Measurements from ENCODE around the gene KCNQ5.
"Not testable (repeated sequence)": the region's sequence is repeated elsewhere in the genome, so short reads cannot be mapped to it uniquely, and the experiment has no call there.

KCNQ5 gene

DNA sequence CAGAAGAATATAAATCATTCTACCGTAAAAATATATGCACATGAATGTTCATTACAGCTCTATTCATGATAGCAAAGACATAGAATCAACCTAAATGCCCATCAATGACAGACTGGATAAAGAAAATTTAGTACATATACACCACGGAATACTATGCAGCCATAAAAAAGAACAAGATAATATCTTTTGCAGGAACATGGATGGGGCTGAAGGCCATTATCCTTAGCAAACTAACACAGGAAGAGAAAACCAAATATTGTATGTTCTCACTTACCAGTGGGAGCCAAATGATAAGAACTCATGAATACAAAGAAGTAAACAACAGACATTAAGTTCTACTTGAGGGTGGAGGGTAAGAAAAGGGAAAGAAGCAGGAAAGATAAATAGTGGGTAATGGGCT lies 595.0 kb downstream of the KCNQ5 start:
- DNase-seq = no peak

DNA sequence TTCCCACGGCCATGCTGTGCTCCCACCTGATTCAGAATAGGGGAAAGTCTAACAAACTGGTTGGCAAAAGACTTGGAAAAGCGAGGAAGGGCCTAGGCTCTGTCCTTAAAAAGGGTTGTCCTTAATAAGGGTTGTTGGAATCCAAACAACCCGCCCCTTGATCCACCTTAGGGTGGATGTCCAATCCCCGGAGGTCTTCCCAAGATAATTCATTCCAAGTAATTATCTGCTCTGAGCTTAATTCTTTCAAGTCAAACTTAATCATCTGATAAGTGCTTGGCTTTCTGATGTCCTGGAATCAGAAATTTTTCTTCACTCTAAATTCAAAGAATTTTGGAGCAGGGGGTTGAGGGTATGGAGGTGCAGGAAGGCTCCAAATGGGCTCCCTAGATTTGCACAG lies 603.5 kb downstream of the KCNQ5 start, which contains the start of gene KHDC1L:
Gene KHDC1L, minus strand, starts transcription at position 101 of the 400 bp plus-strand sequence. Its CDS starts 88 bp downstream, at position 13.
- DNase-seq = no peak

DNA sequence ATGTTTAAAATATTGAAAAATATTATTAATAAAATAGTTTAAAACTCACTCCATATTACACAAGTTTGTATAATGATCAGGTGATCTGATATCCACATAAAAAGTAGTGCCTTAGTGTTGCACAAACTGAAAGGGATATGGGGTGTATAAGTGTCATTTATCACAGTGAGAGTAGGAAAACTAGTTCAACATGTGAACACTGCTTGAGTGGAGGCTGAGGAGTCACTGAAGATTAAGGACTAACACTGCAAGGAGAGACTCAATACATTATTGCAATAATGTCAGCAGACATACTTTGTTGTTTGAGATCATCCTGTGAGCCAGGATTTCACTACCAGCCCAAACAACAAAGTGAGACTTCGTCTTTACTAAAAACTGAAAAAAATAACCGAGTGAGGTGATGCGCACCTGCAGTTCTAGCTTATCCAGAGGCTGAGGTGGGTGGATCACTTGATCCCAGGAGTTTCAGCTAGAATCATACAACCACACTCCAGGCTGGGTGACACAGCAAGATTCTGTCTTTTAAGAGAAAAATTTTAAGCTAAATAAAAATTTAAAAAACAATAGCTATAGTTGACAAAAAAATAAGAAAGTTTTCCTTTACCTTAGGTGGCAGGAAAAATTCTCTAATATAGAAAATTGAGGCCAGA lies 605.9 kb downstream of the KCNQ5 start:
- no peak for DNase-seq

DNA sequence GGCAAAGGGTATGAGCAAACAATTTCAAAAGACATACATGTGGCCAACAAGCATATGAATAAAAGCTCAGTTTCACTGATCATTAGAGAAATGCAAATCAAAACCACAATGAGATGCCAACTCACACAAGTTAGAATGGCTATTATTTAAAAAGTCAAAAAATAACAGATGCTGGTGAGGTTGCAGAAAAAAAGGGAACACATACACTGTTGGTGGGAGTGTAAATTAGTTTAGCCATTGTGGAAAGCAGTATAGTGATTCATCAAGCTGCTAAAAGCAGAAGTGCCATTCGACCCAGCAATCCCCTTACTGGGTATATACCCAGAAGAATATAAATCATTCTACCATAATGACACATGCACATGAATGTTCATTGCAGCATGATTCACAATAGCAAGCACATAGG lies 610.1 kb downstream of the KCNQ5 start:
- DNase-seq = no peak

DNA sequence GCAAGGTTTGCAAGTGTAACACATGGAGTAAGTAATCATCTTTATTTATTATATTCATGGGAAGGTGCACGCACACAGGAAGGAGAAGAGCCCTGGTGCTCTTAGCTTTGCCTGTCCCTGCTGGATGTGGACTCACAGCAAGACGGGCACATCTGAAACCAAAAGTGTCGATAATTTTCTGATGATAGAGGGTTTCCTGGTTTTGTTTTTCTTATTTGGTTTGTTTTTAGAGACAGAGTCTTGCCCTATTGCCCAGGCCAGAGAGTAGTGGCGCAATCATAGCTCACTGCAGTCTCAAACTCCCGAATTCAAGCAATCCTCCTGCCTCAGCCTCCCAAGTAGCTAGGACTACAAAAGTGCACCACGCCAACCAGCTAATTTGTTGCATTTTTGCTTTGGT lies 611.2 kb downstream of the KCNQ5 start:
- no peak for DNase-seq

DNA sequence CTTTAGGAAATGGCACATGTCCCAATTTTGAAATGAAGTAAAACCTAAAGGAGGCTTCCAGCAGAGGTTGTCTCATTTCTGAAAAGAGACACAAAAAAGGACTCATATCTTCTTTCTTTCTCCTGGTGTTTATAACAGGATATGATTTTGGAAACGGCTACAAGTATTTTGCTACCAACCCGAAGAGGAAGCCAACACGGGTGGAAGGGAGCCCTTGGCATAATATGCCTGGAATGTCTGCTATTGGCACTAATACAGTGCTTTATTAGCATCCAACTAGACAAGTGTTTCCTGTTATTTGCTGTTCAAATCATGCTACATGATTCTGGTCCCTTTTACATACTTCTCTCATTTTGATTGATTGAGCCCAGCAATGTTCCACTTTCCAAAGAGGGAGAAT lies 612.1 kb downstream of the KCNQ5 start:
- not testable (repeated sequence) for DNase-seq

DNA sequence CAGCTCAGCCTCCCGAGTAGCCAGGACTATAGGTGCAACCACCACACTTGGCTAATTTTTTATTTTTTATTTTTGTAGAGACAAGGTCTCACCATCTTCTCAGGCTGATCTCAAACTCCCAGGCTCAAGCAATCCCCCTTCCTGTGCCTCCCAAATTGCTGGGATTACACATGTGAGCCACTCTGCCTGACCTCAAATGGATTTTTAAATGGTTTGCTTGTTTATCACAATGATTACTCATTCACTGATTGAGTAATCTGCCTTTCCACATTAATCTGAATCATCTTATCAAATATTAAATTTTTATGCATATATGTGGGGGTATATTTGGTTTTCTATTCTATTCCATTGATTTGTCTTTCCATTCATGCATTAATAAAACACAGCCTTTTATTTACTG lies 612.9 kb downstream of the KCNQ5 start:
- DNase-seq = no peak

DNA sequence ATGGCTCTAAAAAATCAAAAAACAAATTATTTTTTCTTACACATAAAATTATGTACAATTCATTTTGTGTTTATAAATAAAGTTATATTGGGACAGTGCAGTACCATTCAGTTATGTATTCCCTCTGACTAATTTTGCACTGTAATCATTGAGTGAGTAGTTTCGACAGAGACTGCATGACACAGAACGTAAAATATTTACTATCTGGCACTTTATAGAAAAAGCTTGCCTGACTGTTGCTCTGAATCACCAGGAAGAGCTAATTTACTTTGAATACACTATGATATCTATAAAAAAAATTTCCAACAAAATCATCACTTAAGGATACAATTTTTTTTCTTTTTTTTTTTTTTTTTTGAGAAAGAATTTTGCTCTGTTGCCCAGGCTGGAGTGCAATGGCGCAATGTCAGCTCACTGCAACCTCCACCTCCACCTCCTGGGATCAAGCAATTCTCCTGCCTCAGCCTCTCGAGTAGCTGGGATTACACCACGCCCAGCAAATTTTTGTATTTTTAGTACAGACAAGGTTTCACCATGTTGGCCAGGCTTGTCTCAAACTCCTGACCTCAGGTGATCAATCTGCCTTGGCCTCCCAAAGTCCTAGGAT lies 614.4 kb downstream of the KCNQ5 start:
- no peak for DNase-seq

DNA sequence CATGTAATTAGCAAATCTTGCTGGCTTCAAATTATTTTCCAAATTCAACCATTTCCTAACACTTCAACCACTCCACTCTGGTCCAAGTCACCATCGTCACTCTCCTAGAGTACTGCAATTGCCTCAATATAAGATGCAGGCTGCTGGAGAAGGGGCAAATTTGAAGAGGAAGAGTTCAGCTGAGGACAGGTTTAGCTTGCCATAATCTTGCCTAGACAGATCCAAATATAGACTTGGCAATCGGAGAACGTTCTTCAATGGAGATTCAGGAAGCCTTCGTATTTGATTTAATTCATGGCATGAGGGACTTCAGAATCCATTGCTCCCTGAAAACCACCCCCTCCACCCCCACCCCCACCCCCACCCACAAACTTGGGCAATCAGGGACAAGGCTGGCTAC lies 618.9 kb downstream of the KCNQ5 start:
- no peak for DNase-seq

DNA sequence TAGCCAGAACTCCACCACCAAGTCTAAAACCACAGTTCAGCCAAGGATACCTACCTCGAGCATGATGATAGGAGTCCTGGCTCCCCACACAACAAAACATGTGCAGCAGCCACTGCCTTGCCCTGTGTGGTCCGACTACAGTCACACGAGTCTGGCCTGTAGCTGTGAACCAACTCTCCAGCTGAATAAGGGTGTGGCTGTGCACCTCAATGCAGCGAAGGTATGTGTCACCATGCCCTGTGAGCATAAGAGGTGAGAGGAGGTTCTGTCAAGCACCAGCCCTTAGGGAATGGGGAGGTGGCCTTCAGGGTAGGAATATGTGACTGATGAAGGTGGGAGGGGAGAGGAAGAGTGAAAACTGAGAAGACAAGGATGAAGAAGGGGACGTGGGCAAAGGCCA lies 620.1 kb downstream of the KCNQ5 start:
- DNase-seq = no peak

Measured in effector CD4-positive, alpha-beta T cell (primary cell).